GM12878 (cell line): ENCODE data around the gene GSAP. TPM values are rescaled to one million over a fixed set of nuclear protein-coding genes. Genes with fewer than 3 reads are reported as not detected.

Experiments used
- ATAC-seq: fragments of 200-7000 bp; cut with Tn5 transposase; 3 replicates; pipeline ENCODE4 v1.9.1; 2020; ENCODE audit warnings: mild to moderate bottlenecking, moderate library complexity
- BruUV-seq: library from RNA; stranded (reverse); fragments of 400-500 nt; replicated peaks from 2 replicates; lab custom pipeline; 2021; lab: Mats Ljungman, UMichigan
- CTCF ChIA-PET: fragments of 300-600 bp; sonication (Branson Sonifier 250); formaldehyde crosslinking; extraction: SDS; loops from one replicate; lab custom pipeline; 2021; ENCODE audit warnings: inconsistent platforms; lab: Yijun Ruan, JAX
- POLR2A ChIA-PET: fragments of 350-600 bp; formaldehyde crosslinking; extraction: SDS; loops from one replicate; lab custom pipeline; 2021; ENCODE audit warnings: inconsistent platforms; lab: Charles Lee
- RAD21 ChIA-PET: fragments of 300-600 bp; sonication (Branson Sonifier 250); formaldehyde crosslinking; loops from one replicate; lab custom pipeline; 2023; ENCODE audit warnings: antibody characterized with exemption; ENCODE audit not compliant: unreplicated experiment; lab: Charles Lee
- SMC1A ChIA-PET: fragments of 300-600 bp; sonication (Branson Sonifier 250); formaldehyde crosslinking; loops from one replicate; lab custom pipeline; 2023; ENCODE audit not compliant: unreplicated experiment, uncharacterized antibody; lab: Charles Lee
- DNase-seq: peaks from one replicate; pipeline ENCODE4 v3.0.0-alpha.2; 2011; ENCODE audit warnings: low read depth, low spot score
- FAIRE-seq: peaks from 3 replicates; lab custom pipeline; 2011; peaks lifted over from hg19 to GRCh38; lab: Jason Lieb, UNC
- H2AFZ ChIP-seq: 2 replicates; pipeline ENCODE4 v1.6.0; 2011; ENCODE audit warnings: low read depth, low read length, control low read depth; ENCODE audit not compliant: control insufficient read depth
- H3K27ac ChIP-seq: 2 replicates; pipeline ENCODE4 v1.5.1; 2011; ENCODE audit warnings: control low read depth; ENCODE audit not compliant: control insufficient read depth, insufficient read depth
- H3K27me3 ChIP-seq, 2 experiments: replicated peaks in 1 of 2; 2 replicates each; pipeline versions ENCODE4 v1.6.0 to v1.6.1; 2011; ENCODE audit warnings: low read length in 1 of 2; ENCODE audit not compliant: control insufficient read depth in 2 of 2, insufficient read depth in 2 of 2
- H3K36me3 ChIP-seq, 2 experiments: 2 replicates each; pipeline ENCODE4 v1.5.1; 2011; ENCODE audit warnings: low read length in 1 of 2; ENCODE audit not compliant: control insufficient read depth in 2 of 2, insufficient read depth in 2 of 2
- H3K4me1 ChIP-seq: 2 replicates; pipeline ENCODE4 v1.6.1; 2011; ENCODE audit warnings: mild to moderate bottlenecking, low read length, moderate library complexity, mixed read lengths; ENCODE audit not compliant: control insufficient read depth, insufficient read depth
- H3K4me2 ChIP-seq: 2 replicates; pipeline ENCODE4 v1.6.0; 2011; ENCODE audit warnings: control low read depth; ENCODE audit not compliant: control insufficient read depth, insufficient read depth
- H3K4me3 ChIP-seq: fragments of 200-600 bp; sonication (generic); 2 replicates; pipeline ENCODE4 v1.5.1; 2016
- H3K79me2 ChIP-seq: 2 replicates; pipeline ENCODE4 v1.6.0; 2011; ENCODE audit warnings: low read length; ENCODE audit not compliant: control insufficient read depth, insufficient read depth
- H3K9ac ChIP-seq: 2 replicates; pipeline ENCODE4 v1.8.0; 2011; ENCODE audit warnings: low read length, control low read depth, mixed read lengths; ENCODE audit not compliant: control insufficient read depth, insufficient read depth
- H3K9me3 ChIP-seq: replicated peaks from 3 replicates; pipeline ENCODE4 v1.5.1; 2011; ENCODE audit warnings: mild to moderate bottlenecking, low read length; ENCODE audit not compliant: control insufficient read depth, insufficient read depth
- H4K20me1 ChIP-seq: 2 replicates; pipeline ENCODE4 v1.6.0; 2011; ENCODE audit not compliant: control insufficient read depth, insufficient read depth
- CBX3 ChIP-seq: fragments of 200-600 bp; sonication (generic); IDR thresholded peaks from 2 replicates; pipeline ENCODE4 v1.6.1; 2016; ENCODE audit warnings: low read depth, borderline replicate concordance
- E4F1 ChIP-seq: fragments of 450-650 bp; IDR thresholded peaks from 2 replicates; pipeline ENCODE4 v1.6.1; 2018; ENCODE audit warnings: borderline replicate concordance, mild to moderate bottlenecking; ENCODE audit not compliant: partially characterized antibody
- KAT2A ChIP-seq: conservative IDR thresholded peaks from 2 replicates; pipeline ENCODE4 v1.6.1; 2011; ENCODE audit warnings: low read depth, low read length; ENCODE audit not compliant: control insufficient read depth
- SREBF1 ChIP-seq: IDR thresholded peaks from 2 replicates; pipeline ENCODE4 v1.6.1; 2012; ENCODE audit warnings: mild to moderate bottlenecking, low read length
- WGBS: methylation state at CpG from one replicate; pipeline ENCODE4 v1.1.6; 2016; ENCODE audit warnings: low lambda C conversion rate; ENCODE audit not compliant: insufficient replicate concordance, insufficient coverage; ENCODE audit errors: missing lambda C conversion rate; 5-methylcytosine and 5-hydroxymethylcytosine counted together
- in situ Hi-C: fragments of 300-500 bp; cut with MboI; formaldehyde crosslinking; loops from 9 replicates; pipeline ENCODE4 v1.14.3; 2018; ENCODE audit warnings: mixed read lengths
- intact Hi-C: fragments of 100-400 bp; cut with micrococcal nuclease; formaldehyde crosslinking; loops from one replicate; pipeline ENCODE4 v1.14.2; 2022; ENCODE audit not compliant: unreplicated experiment
- polyA plus RNA-seq, 11 experiments: library from polyadenylated mRNA; depleted of rRNA in 4 of 11; unstranded in 6 of 11; stranded (reverse) in 5 of 11; fragments of >200 nt; fragmentation: Nextera tagmentation in 4 of 11; fragmentation: Illumina TruSeq in 1 of 11; extraction: Ambion mirVana in 4 of 11; extraction: Trizol in 1 of 11; gene quantifications; 1 replicate in 1 of 11; 2 replicates in 10 of 11; pipeline versions ENCODE4 v1.2.1 to v1.2.3, GENCODE V29; 2011 to 2016; ENCODE audit warnings: inconsistent platforms in 2 of 11, missing spikeins in 2 of 11, low read depth in 1 of 11
- total RNA-seq, 4 experiments: library from RNA; depleted of rRNA in 3 of 4; stranded (reverse); fragments of >200 nt in 3 of 4; fragmentation: Illumina TruSeq in 1 of 4; extraction: Trizol in 1 of 4; gene quantifications; 2 replicates each; pipeline versions ENCODE4 v1.2.1 to v1.2.3, GENCODE V29; 2013 to 2021

GSAP gene
- total and polyA plus RNA-seq, 10 of the 15 experiments (the other 5 are each of a cell fraction or from before 2014, with no cell fraction given): 6.6 to 38.1 (median 21.8) TPM

- no peak for ATAC-seq
- H3K79me2 ChIP-seq: no peaks in the 10 kb centered on the region
- TF ChIP-seq E4F1 (no peak), KAT2A (no peak), SREBF1 (no peak), CBX3 (no peak)
- TF ChIP-seq, all 136 proteins: peak for 0
- H3K27me3 ChIP-seq: no peaks in the 10 kb centered on the region
- in situ Hi-C loops: no loop called here
- DNase-seq (no peak), FAIRE-seq (no peak)
- no peaks in the 10 kb centered on the region for H3K4me1 ChIP-seq
- no peaks in the 10 kb centered on the region for H3K36me3 ChIP-seq
- H3K27ac ChIP-seq: no peak overlapping the region
- H3K4me2 ChIP-seq: no peak overlapping the region
- no peaks in the 10 kb centered on the region for H4K20me1 ChIP-seq
- 95% methylated on average over 1 of the region's 1 CpG for WGBS
- intact Hi-C loops: no loop called here
- H2AFZ ChIP-seq: no peak overlapping the region
- ChIA-PET RAD21 (interaction anchor here (0.5 to 1.0 kb wide), 2 partner anchors 165 to 236 kb away, joined by 3 read pairs; no protein-coding TSS in a partner anchor), SMC1A (interaction anchor here (0.6 to 1.2 kb wide), 3 partner anchors 31 to 116 kb away, joined by 3 to 4 read pairs (median 3); no protein-coding TSS in a partner anchor), CTCF (interaction anchor here (0.5 to 1.3 kb wide), 3 partner anchors 179 to 338 kb away, joined by 3 to 6 read pairs (median 3); no protein-coding TSS in a partner anchor), POLR2A (no interaction called here)
- H3K9me3 ChIP-seq: no peaks in the 10 kb centered on the region
- H3K9ac ChIP-seq: no peak overlapping the region
- no TSS peak for BruUV-seq
- H3K4me3 ChIP-seq: no peak overlapping the region
Observed at GRCh38 chr7:77362905-77363304, 53.2 kb downstream of the GSAP start.
